ENCODE results near the gene MAST3. TPM values are rescaled to one million over a fixed set of nuclear protein-coding genes. Genes with fewer than 3 reads are reported as not detected.

Gene MAST3
- polyA plus RNA-seq, 1 of the 3 experiments (the other 2 are of a cell fraction) = 4.5 TPM

- WGBS (ENCODE audit: low lambda C conversion rate) = 95% methylated on average over 4 of the region's 4 CpGs
- Histone ChIP-seq H3K79me2 (ENCODE audit: insufficient read depth) (no peaks in the 10 kb centered on the region), H2AFZ (ENCODE audit: low read depth) (no peak overlapping the region), H3K9me3 (no peaks in the 10 kb centered on the region), H3K4me3 (ENCODE audit: low read depth in 2 of 2, low read length in 1 of 2) (no peak overlapping the region), H3K9ac (no peak overlapping the region), H3K9me2 (no peaks in the 10 kb centered on the region), H3K27ac (ENCODE audit: low read depth in 2 of 2, low read length in 1 of 2) (no peak overlapping the region), H3K36me3 (replicated peaks in 1 of 2; ENCODE audit: control insufficient read depth in 1 of 2, insufficient read depth in 2 of 2, low read length in 1 of 2) (peaks cover 0 to 4% of the 10 kb centered on the region in 2 experiments), H3K4me1 (ENCODE audit: control insufficient read depth in 1 of 2, insufficient read depth in 2 of 2, low read depth in 1 of 2, low read length in 1 of 2) (peaks cover 3 to 21% of the 10 kb centered on the region in 2 experiments; a peak in 2 of 4 replicates), H4K20me1 (ENCODE audit: insufficient read depth) (no peaks in the 10 kb centered on the region), H3K4me2 (no peak overlapping the region), H3K27me3 (ENCODE audit: insufficient read depth) (no peaks in the 10 kb centered on the region), H3F3A (replicated peaks; ENCODE audit: insufficient read depth) (peaks cover 6% of the 10 kb centered on the region)
- ChIA-PET CTCF (no interaction called here), POLR2A (no interaction called here)
- no peak for TF ChIP-seq SMC3 (IDR thresholded peaks at IDR 0.05; ENCODE audit: low read depth, low read length)
- no peak for TF ChIP-seq PBX3 (IDR thresholded peaks at IDR 0.05)
- no peak for TF ChIP-seq IRF3 (IDR thresholded peaks at IDR 0.05; ENCODE audit: low read depth, low read length)
- no peak for TF ChIP-seq SIN3A (IDR thresholded peaks at IDR 0.05; ENCODE audit: borderline replicate concordance, low read depth, low read length)
- no peak for TF ChIP-seq YY1 (IDR thresholded peaks at IDR 0.05; ENCODE audit: low read depth)
- TF ChIP-seq EZH2phosphoT487 (IDR thresholded peaks at IDR 0.05; ENCODE audit: borderline replicate concordance, low read depth) = no peak
- TF ChIP-seq FOXJ3 (CRISPR knock-in tag; IDR thresholded peaks at IDR 0.05) = no peak
- no peak for TF ChIP-seq NRF1 (IDR thresholded peaks at IDR 0.05; ENCODE audit: low read depth, low read length)
- TF ChIP-seq CTCF (IDR thresholded peaks at IDR 0.05) = no peak
- no peak for TF ChIP-seq RCOR1 (IDR thresholded peaks at IDR 0.05; ENCODE audit: low read length)
- no peak for TF ChIP-seq JUND (IDR thresholded peaks at IDR 0.05)
- no peak for TF ChIP-seq RAD21 (IDR thresholded peaks at IDR 0.05; ENCODE audit: low read length)
- TF ChIP-seq MAX (IDR thresholded peaks at IDR 0.05; ENCODE audit: low read depth) = no peak
- TF ChIP-seq EP300 (IDR thresholded peaks at IDR 0.05; ENCODE audit: borderline replicate concordance in 1 of 2, low read depth in 1 of 2, low read length in 1 of 2) = no peak
- TF ChIP-seq GATA2 (CRISPR knock-in tag; IDR thresholded peaks at IDR 0.05) = no peak
- TF ChIP-seq TCF12 (IDR thresholded peaks at IDR 0.05) = no peak
- TF ChIP-seq RFX5 (IDR thresholded peaks at IDR 0.05; ENCODE audit: low read length) = no peak
- no peak for TF ChIP-seq RXRA (IDR thresholded peaks at IDR 0.05; ENCODE audit: borderline replicate concordance, low read depth)
- TF ChIP-seq NFIC (IDR thresholded peaks at IDR 0.05; ENCODE audit: borderline replicate concordance) = no peak
- no peak for DNase-seq
These were observed 16.9 kb downstream of the MAST3 start for GRCh38 chr19:18114483-18114882.
